Measurements from ENCODE around the gene DIS3L. TPM values are rescaled to one million over a fixed set of nuclear protein-coding genes. Genes with fewer than 3 reads are reported as not detected.

Gene DIS3L
- total and polyA plus RNA-seq, 2 of the 4 experiments (the other 2 are of a cell fraction), result 5.1 to 14.5 TPM

- no TSS peak for BruUV-seq (replicated peaks)
- H4K5ac ChIP-seq (ENCODE audit: low read depth, low read length), result no peak overlapping the region
Measured at GRCh38 chr15:66278671-66279070, 14.7 kb upstream of the DIS3L start.

More at GRCh38 chr15:66278671-66279070, 14.7 kb upstream of the DIS3L start:
- Histone ChIP-seq H2BK20ac (ENCODE audit: low read depth, low read length) (no peak overlapping the region), H3K4me1 (ENCODE audit: control insufficient read depth, insufficient read depth, low read length) (no peaks in the 10 kb centered on the region), H2AK5ac (ENCODE audit: low read depth, low read length) (no peak overlapping the region), H3K18ac (ENCODE audit: low read depth, low read length) (no peak overlapping the region), H3K79me1 (ENCODE audit: low read depth in 1 of 2, low read length in 2 of 2) (no peaks in the 10 kb centered on the region), H3K4ac (ENCODE audit: low read depth, low read length) (no peak overlapping the region), H3K9ac (ENCODE audit: low read depth, low read length) (no peak overlapping the region), H3K27ac (ENCODE audit: insufficient read depth, low read length) (no peak overlapping the region), H2BK120ac (ENCODE audit: low read depth, low read length) (no peak overlapping the region), H3K4me3 (ENCODE audit: insufficient read depth, low read depth, low read length) (no peak overlapping the region), H2BK5ac (ENCODE audit: low read depth, low read length, poor library complexity, severe bottlenecking) (no peak overlapping the region), H3K9me3 (ENCODE audit: control insufficient read depth, insufficient read depth, low read length) (peaks cover 2% of the 10 kb centered on the region; the same call in 1 of the 2 replicates), H3K27me3 (ENCODE audit: control insufficient read depth, insufficient read depth, low read length) (peaks cover 37% of the 10 kb centered on the region), H4K8ac (ENCODE audit: low read depth in 2 of 2, low read length in 2 of 2) (no peak overlapping the region), H2BK15ac (ENCODE audit: low read depth, low read length) (no peak overlapping the region), H4K20me1 (ENCODE audit: insufficient read depth, low read length) (no peaks in the 10 kb centered on the region), H4K91ac (ENCODE audit: insufficient read depth, low read depth, low read length) (no peak overlapping the region), H2AFZ (replicated peaks; ENCODE audit: low read length, poor library complexity) (no peak overlapping the region), H3K36me3 (ENCODE audit: control insufficient read depth, insufficient read depth, low read length) (no peaks in the 10 kb centered on the region), H2AK9ac (replicated peaks; ENCODE audit: low read depth, low read length, poor library complexity) (no peak overlapping the region), H3K56ac (ENCODE audit: extremely low read depth, insufficient read depth, low read length) (no peak overlapping the region), H3K9me1 (ENCODE audit: insufficient read depth, low read length) (no peaks in the 10 kb centered on the region), H3K4me2 (ENCODE audit: low read depth, low read length) (no peak overlapping the region), H3K23ac (ENCODE audit: low read depth, low read length) (no peak overlapping the region), H3K14ac (replicated peaks; ENCODE audit: low read depth, low read length) (no peak overlapping the region)
- TF ChIP-seq MAFK (IDR thresholded peaks at IDR 0.05; ENCODE audit: low read depth, low read length) (no peak), POLR2A (IDR thresholded peaks at IDR 0.05; ENCODE audit: low read depth, low read length) (no peak), SMC3 (IDR thresholded peaks at IDR 0.05; ENCODE audit: low read depth, low read length) (no peak), USF2 (IDR thresholded peaks at IDR 0.05; ENCODE audit: low read depth, low read length) (no peak), RFX5 (IDR thresholded peaks at IDR 0.05; ENCODE audit: low read depth, low read length) (no peak), CTCF (conservative IDR thresholded peaks at IDR 0.05; ENCODE audit: low read depth, low read length) (no peak), RCOR1 (IDR thresholded peaks at IDR 0.05; ENCODE audit: insufficient replicate concordance, low read length) (no peak), CEBPB (IDR thresholded peaks at IDR 0.05; ENCODE audit: low read depth, low read length) (no peak), RAD21 (IDR thresholded peaks at IDR 0.05; ENCODE audit: low read length) (no peak), FOS (IDR thresholded peaks at IDR 0.05; ENCODE audit: low read depth, low read length) (no peak), BHLHE40 (IDR thresholded peaks at IDR 0.05; ENCODE audit: low read depth, low read length) (no peak)
- CTCF ChIA-PET, result no interaction called here
- in situ Hi-C loops (cut with MboI; ENCODE audit: low sequenced_read_pairs) (loop anchor here (25.0 kb wide), 1 partner anchor 666 kb away; the partner anchor contains the start of genes INTS14 and SLC24A1), intact Hi-C loops (cut with micrococcal nuclease) (no loop called here), dilution Hi-C loops (cut with HindIII; ENCODE audit: low sequenced_read_pairs, unreplicated experiment) (no loop called here)
- POLR2A ChIA-PET (ENCODE audit: unreplicated experiment), result no interaction called here
- ATAC-seq (ENCODE audit: low read depth), result no peak
- no peak for DNase-seq
- 78% methylated on average over 3 of the region's 6 CpGs; no CpG with 5 or more reads in 1 of the 2 experiments for WGBS, 2 experiments (ENCODE audit: extremely low coverage in 2 of 2, insufficient read length in 1 of 2)

Measured in IMR-90 (cell line).